ENCODE measurements around the gene RFC2.

Gene RFC2

GRCh38 chr7:74248156-74248555, 6.0 kb downstream of the RFC2 start:
- no peaks in the 10 kb centered on the region for H3K9me3 ChIP-seq (ENCODE audit: control insufficient read depth, insufficient read depth, low read depth, low read length)
- H3K27ac ChIP-seq (ENCODE audit: extremely low read depth, low read depth, low read length) = no peak overlapping the region
- H3K4me1 ChIP-seq (ENCODE audit: control insufficient read depth, insufficient read depth, low read length) = peaks cover 2% of the 10 kb centered on the region; the same call in 1 of the 2 replicates
- ChIA-PET POLR2A (no interaction called here), CTCF (no interaction called here)
- H3K36me3 ChIP-seq (ENCODE audit: control insufficient read depth in 2 of 2, insufficient read depth in 1 of 2, low read length in 2 of 2) = peaks cover 70 to 80% of the 10 kb centered on the region in 2 experiments
- H3K4me3 ChIP-seq (ENCODE audit: low read depth, low read length) = no peak overlapping the region
- no peak for TF ChIP-seq WT1 (tag by site-specific recombination; IDR thresholded peaks at IDR 0.05)
- TF ChIP-seq ZEB2 (tag by site-specific recombination; IDR thresholded peaks at IDR 0.05) = no peak
- peak; percentile 96 for TF ChIP-seq ZNF121 (tag by site-specific recombination; IDR thresholded peaks at IDR 0.05)
- no peak for TF ChIP-seq ZNF248 (tag by site-specific recombination; IDR thresholded peaks at IDR 0.05)

- H3K4me3 ChIP-seq (ENCODE audit: low read depth, low read length) = no peak overlapping the region
- ChIA-PET CTCF (no interaction called here), POLR2A (interaction anchor here (0.7 kb wide), 1 partner anchor 282 kb away, joined by 3 read pairs; no protein-coding TSS in a partner anchor)
- no peaks in the 10 kb centered on the region for H3K9me3 ChIP-seq (ENCODE audit: control insufficient read depth, insufficient read depth, low read depth, low read length)
- TF ChIP-seq PRDM6 (tag by site-specific recombination; IDR thresholded peaks at IDR 0.05) = no peak
- no peak for TF ChIP-seq ZBTB21 (tag by site-specific recombination; IDR thresholded peaks at IDR 0.05)
- no peak for TF ChIP-seq ZNF211 (tag by site-specific recombination; IDR thresholded peaks at IDR 0.05; ENCODE audit: low read depth)
- no peak for TF ChIP-seq ZNF558 (tag by site-specific recombination; IDR thresholded peaks at IDR 0.05)
- no peak for TF ChIP-seq WT1 (tag by site-specific recombination; IDR thresholded peaks at IDR 0.05)
- TF ChIP-seq GLIS2 (tag by site-specific recombination; IDR thresholded peaks at IDR 0.05) = no peak
- no peak for TF ChIP-seq ZNF791 (tag by site-specific recombination; IDR thresholded peaks at IDR 0.05)
- TF ChIP-seq ZNF324 (tag by site-specific recombination; IDR thresholded peaks at IDR 0.05) = no peak
- no peak for TF ChIP-seq ZNF843 (tag by site-specific recombination; IDR thresholded peaks at IDR 0.05)
- TF ChIP-seq ZNF10 (tag by site-specific recombination; IDR thresholded peaks at IDR 0.05) = no peak
- no peak for TF ChIP-seq SP3 (tag by site-specific recombination; IDR thresholded peaks at IDR 0.05)
- peak overlapping the region; percentile 16; the same call in 1 of the 2 replicates for H3K27ac ChIP-seq (ENCODE audit: extremely low read depth, low read depth, low read length)
- H3K4me1 ChIP-seq (ENCODE audit: control insufficient read depth, insufficient read depth, low read length) = peaks cover 2% of the 10 kb centered on the region; the same call in 1 of the 2 replicates
- H3K36me3 ChIP-seq (ENCODE audit: control insufficient read depth in 2 of 2, insufficient read depth in 1 of 2, low read length in 2 of 2) = peaks cover 74 to 86% of the 10 kb centered on the region in 2 experiments
Observed at GRCh38 chr7:74246497-74246896, 7.7 kb downstream of the RFC2 start.

GRCh38 chr7:74242122-74242443, 12.1 kb downstream of the RFC2 start:
- TF ChIP-seq PBX3 (CRISPR knock-in tag; IDR thresholded peaks at IDR 0.05) (no peak), REPIN1 (tag by site-specific recombination; IDR thresholded peaks at IDR 0.05; ENCODE audit: low read depth) (no peak)
- ChIA-PET POLR2A (interaction anchor here (1.0 to 1.1 kb wide), 3 partner anchors 9 to 190 kb away, joined by 3 to 4 read pairs (median 4); no protein-coding TSS in a partner anchor), CTCF (interaction anchor here (0.6 to 1.1 kb wide), 5 partner anchors 16 to 379 kb away, joined by 3 to 5 read pairs (median 4); no protein-coding TSS in a partner anchor)
- Histone ChIP-seq H3K4me1 (ENCODE audit: control insufficient read depth, insufficient read depth, low read length) (peaks cover 2% of the 10 kb centered on the region; the same call in 1 of the 2 replicates), H3K4me3 (ENCODE audit: low read depth, low read length) (no peak overlapping the region), H3K36me3 (ENCODE audit: control insufficient read depth in 2 of 2, insufficient read depth in 1 of 2, low read length in 2 of 2) (peaks cover 66 to 70% of the 10 kb centered on the region in 2 experiments), H3K9me3 (ENCODE audit: control insufficient read depth, insufficient read depth, low read depth, low read length) (no peaks in the 10 kb centered on the region), H3K27ac (ENCODE audit: extremely low read depth, low read depth, low read length) (no peak overlapping the region)

GRCh38 chr7:74240482-74240881, 13.7 kb downstream of the RFC2 start:
- CTCF ChIA-PET = no interaction called here
- peaks cover 69 to 77% of the 10 kb centered on the region in 2 experiments for H3K36me3 ChIP-seq (ENCODE audit: control insufficient read depth in 2 of 2, insufficient read depth in 1 of 2, low read length in 2 of 2)
- no peaks in the 10 kb centered on the region for H3K9me3 ChIP-seq (ENCODE audit: control insufficient read depth, insufficient read depth, low read depth, low read length)
- no peak overlapping the region for H3K27ac ChIP-seq (ENCODE audit: extremely low read depth, low read depth, low read length)
- no peaks in the 10 kb centered on the region for H3K4me1 ChIP-seq (ENCODE audit: control insufficient read depth, insufficient read depth, low read length)
- no peak overlapping the region for H3K4me3 ChIP-seq (ENCODE audit: low read depth, low read length)
- POLR2A ChIA-PET = interaction anchor here (0.6 kb wide), 1 partner anchor 17 kb away, joined by 3 read pairs; no protein-coding TSS in a partner anchor
- TF ChIP-seq ZNF16 (tag by site-specific recombination; IDR thresholded peaks at IDR 0.05; ENCODE audit: low read depth) (no peak), ZFP37 (tag by site-specific recombination; IDR thresholded peaks at IDR 0.05) (no peak), REPIN1 (tag by site-specific recombination; IDR thresholded peaks at IDR 0.05; ENCODE audit: low read depth) (no peak), SCRT1 (tag by site-specific recombination; IDR thresholded peaks at IDR 0.05; ENCODE audit: borderline replicate concordance) (no peak), ZBTB44 (tag by site-specific recombination; IDR thresholded peaks at IDR 0.05) (no peak), ZNF292 (tag by site-specific recombination; IDR thresholded peaks at IDR 0.05; ENCODE audit: borderline replicate concordance, low read depth) (no peak), ZNF830 (tag by site-specific recombination; IDR thresholded peaks at IDR 0.05; ENCODE audit: low read depth) (no peak), BCL6B (tag by site-specific recombination; IDR thresholded peaks at IDR 0.05) (no peak), TCF7L2 (IDR thresholded peaks at IDR 0.05; ENCODE audit: borderline replicate concordance, low read depth, low read length) (no peak)
